Measurements from ENCODE around the gene PPP1R2B.

Gene PPP1R2B

DNA sequence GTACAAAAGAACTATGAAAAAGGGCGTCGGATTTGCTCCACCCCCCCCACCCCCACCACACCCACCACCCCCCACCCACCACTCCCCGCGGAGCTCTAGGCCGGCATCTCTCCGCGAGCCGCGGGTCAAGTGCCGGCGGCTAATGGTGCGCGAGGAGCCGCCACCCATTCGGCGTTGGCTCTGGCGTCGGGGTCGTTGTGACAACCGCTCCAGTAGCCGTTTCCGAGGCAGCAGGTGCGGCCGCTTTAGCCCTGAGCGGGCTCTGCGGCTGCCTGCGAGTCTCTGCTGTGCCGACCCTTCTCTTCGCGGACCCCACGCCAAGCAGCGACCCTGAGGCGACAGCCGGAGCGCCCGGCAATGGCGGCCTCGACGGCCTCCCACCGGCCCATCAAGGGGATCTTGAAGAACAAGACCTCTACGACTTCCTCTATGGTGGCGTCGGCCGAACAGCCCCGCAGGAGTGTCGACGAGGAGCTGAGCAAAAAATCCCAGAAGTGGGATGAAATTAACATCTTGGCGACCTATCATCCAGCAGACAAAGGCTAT, at the start of gene PPP1R2B:
PPP1R2B (plus strand) TSS at position 90 of the 546 bp plus-strand sequence; CDS start at position 358, 268 bp downstream.
- in situ Hi-C loops (cut with MboI; ENCODE audit: low sequenced_read_pairs), result no loop called here
- Histone ChIP-seq H3K9me3 (no peaks in the 10 kb centered on the region; the same call in 1 of the 2 replicates), H3K36me3 (replicated peaks) (no peaks in the 10 kb centered on the region), H3K4me3 (no peak within 1 kb of the TSS), H3K27me3 (ENCODE audit: low read depth) (no peaks in the 10 kb centered on the region), H3K4me1 (no peaks in the 10 kb centered on the region)
- DNase-seq (ENCODE audit: low spot score in 2 of 2), result no peak

DNA sequence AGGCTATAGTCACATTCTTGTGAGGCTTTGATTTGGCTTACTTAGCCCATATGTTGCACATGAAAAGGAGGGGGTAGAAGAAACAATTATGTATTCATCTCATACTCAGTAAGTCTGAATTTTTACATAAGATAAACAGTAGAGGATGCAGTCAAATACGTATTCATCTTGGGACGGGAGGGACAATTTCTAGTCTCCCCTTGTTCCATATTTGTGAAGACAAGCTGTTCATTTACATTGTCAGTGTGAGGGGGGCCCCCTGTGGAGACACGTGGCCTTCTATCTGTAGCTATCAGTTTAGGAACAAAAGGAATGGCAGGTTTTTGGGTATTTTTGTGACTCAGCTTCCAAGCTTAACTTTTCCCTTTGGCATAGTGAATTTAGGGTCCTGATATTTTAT, 49.2 kb upstream of the PPP1R2B start:
- Histone ChIP-seq H3K36me3 (replicated peaks) (no peaks in the 10 kb centered on the region), H3K4me1 (peaks cover 47% of the 10 kb centered on the region), H3K27me3 (ENCODE audit: low read depth) (no peaks in the 10 kb centered on the region), H3K4me3 (no peak overlapping the region), H3K9me3 (no peaks in the 10 kb centered on the region)
- peak in 1 of 2 experiments; percentile 19 for DNase-seq (ENCODE audit: low spot score in 2 of 2)
- in situ Hi-C loops (cut with MboI; ENCODE audit: low sequenced_read_pairs), result loop anchor here (25.0 kb wide), 1 partner anchor 1189 kb away; no protein-coding TSS in a partner anchor

DNA sequence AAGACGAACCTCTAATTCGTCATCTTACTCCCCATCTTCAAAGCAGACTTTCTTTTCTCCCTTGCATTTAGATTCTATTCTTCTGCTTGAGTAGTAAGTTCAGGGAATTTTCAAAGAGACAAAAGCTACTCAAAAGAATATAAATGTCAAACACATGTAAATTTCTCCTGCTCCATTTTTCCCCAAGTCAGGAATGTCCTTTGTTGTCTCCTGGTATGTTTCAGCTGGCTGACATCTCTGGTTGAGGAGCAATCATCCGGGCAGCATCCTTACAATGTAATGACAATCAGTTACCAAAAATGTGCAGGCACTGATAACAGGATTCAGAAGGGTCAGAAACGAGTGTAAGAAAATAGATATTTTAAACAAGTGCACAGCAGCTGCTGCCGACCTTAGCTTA, 47.6 kb upstream of the PPP1R2B start:
- H3K4me1 ChIP-seq, result peaks cover 42% of the 10 kb centered on the region
- H3K9me3 ChIP-seq, result no peaks in the 10 kb centered on the region; the same call in 1 of the 2 replicates
- peak; percentile 61 to 93 for DNase-seq (ENCODE audit: low spot score in 2 of 2)
- H3K27me3 ChIP-seq (ENCODE audit: low read depth), result no peaks in the 10 kb centered on the region
- no peaks in the 10 kb centered on the region for H3K36me3 ChIP-seq (replicated peaks)
- in situ Hi-C loops (cut with MboI; ENCODE audit: low sequenced_read_pairs), result loop anchor here (25.0 kb wide), 1 partner anchor 1190 kb away; no protein-coding TSS in a partner anchor
- H3K4me3 ChIP-seq, result no peak overlapping the region

DNA sequence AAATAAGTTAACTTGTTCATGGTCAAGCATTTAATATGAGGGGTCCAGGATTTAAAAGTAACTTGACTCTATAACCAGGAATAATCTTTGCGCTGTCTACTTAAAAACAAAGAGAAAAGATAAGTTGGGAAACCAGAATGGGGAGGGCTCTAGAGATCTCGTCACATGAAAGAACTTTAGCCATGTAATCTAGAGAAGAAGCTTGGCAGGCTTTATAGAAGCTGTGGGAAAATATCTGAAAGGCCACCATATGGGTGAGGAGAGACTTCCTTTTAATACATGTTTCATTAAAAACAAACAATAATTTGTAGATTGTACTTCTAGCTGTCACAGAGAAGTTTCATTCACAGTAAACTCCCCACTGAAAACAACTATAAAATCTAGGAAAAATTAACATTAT, 46.7 kb upstream of the PPP1R2B start:
- Histone ChIP-seq H3K4me1 (peaks cover 42% of the 10 kb centered on the region), H3K4me3 (no peak overlapping the region), H3K36me3 (replicated peaks) (no peaks in the 10 kb centered on the region), H3K27me3 (ENCODE audit: low read depth) (no peaks in the 10 kb centered on the region), H3K9me3 (no peaks in the 10 kb centered on the region; the same call in 1 of the 2 replicates)
- no peak for DNase-seq (ENCODE audit: low spot score in 2 of 2)
- in situ Hi-C loops (cut with MboI; ENCODE audit: low sequenced_read_pairs), result loop anchor here (25.0 kb wide), 1 partner anchor 1191 kb away; no protein-coding TSS in a partner anchor

DNA sequence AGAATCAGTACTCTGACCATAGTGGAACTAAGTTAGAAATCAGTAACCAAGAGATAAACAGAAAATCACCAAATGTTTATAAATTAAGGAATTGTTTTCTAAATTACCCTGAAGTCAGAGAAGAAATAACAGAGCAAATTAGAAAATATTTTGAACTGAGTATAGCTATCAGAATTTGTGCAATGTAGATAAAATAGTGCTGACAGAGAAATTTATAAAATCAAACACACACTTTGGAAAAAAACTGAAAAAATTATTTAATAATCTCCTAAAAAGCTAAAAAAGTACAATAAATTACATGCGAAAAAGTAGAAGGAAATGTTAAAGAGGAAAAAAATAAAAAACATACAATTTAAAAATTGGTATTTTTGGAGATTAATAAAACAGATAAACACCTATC, 37.1 kb upstream of the PPP1R2B start:
- Histone ChIP-seq H3K27me3 (ENCODE audit: low read depth) (no peaks in the 10 kb centered on the region), H3K4me3 (no peak overlapping the region), H3K4me1 (no peaks in the 10 kb centered on the region), H3K36me3 (replicated peaks) (no peaks in the 10 kb centered on the region), H3K9me3 (no peaks in the 10 kb centered on the region)
- in situ Hi-C loops (cut with MboI; ENCODE audit: low sequenced_read_pairs), result loop anchor here (10.0 to 25.0 kb wide), 2 partner anchors 868 to 1201 kb away; no protein-coding TSS in a partner anchor
- no peak for DNase-seq (ENCODE audit: low spot score in 2 of 2)

DNA sequence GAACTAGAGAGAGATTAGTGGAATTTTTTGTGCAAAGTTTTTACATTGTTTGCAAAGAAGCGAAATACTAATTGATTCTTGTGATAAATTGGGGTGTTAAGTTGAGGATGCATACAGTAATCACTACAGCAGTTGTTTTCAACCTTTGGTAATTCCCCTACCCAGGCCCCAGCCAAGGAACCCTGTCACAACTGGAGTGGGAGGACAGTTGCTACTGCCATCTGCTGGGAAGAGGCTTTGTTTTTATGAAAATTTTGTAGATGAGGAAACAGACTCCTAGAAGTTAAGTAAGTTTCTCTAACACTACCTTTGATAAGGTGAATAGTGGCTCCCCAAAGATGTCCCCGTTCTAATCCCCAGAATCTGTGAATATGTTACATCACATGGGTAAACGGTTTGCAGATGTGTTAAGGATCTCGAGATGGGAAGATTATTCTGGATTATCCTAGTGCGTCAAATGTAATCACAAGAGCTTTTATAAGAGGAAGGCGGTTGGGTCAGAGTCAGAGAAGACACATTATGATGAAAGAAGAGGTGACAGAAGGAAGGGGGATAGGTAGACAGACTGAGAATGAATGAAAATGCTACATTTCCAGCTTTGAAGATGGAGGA, 34.0 kb upstream of the PPP1R2B start:
- in situ Hi-C loops (cut with MboI; ENCODE audit: low sequenced_read_pairs), result loop anchor here (10.0 to 25.0 kb wide), 2 partner anchors 871 to 1204 kb away; no protein-coding TSS in a partner anchor
- peak; percentile 48 to 72 for DNase-seq (ENCODE audit: low spot score in 2 of 2)
- H3K4me1 ChIP-seq, result no peaks in the 10 kb centered on the region
- no peaks in the 10 kb centered on the region for H3K36me3 ChIP-seq (replicated peaks)
- no peaks in the 10 kb centered on the region for H3K27me3 ChIP-seq (ENCODE audit: low read depth)
- H3K9me3 ChIP-seq, result no peaks in the 10 kb centered on the region
- no peak overlapping the region for H3K4me3 ChIP-seq

DNA sequence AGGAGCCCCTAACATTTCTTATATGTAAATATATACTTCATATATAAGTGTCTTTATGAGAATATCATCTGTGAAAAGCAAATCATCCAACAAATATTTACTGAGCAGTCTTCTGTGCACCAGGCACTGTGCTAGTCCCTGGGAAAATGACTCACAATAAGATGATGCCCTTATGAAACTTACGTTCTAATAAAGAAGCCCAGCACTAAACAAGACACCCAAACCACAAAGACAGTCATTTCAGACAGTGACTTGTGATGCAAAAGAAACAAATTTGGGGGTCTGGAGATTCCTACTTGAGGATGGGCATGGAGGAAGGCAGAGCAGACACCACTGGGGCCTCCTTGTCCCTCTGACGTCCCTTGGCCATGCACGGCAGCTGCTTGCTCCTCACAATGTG, 30.6 kb upstream of the PPP1R2B start:
- Histone ChIP-seq H3K27me3 (ENCODE audit: low read depth) (no peaks in the 10 kb centered on the region), H3K36me3 (replicated peaks) (no peaks in the 10 kb centered on the region), H3K4me3 (no peak overlapping the region), H3K4me1 (no peaks in the 10 kb centered on the region), H3K9me3 (no peaks in the 10 kb centered on the region)
- in situ Hi-C loops (cut with MboI; ENCODE audit: low sequenced_read_pairs), result loop anchor here (10.0 to 25.0 kb wide), 2 partner anchors 875 to 1207 kb away; no protein-coding TSS in a partner anchor
- no peak for DNase-seq (ENCODE audit: low spot score in 2 of 2)

DNA sequence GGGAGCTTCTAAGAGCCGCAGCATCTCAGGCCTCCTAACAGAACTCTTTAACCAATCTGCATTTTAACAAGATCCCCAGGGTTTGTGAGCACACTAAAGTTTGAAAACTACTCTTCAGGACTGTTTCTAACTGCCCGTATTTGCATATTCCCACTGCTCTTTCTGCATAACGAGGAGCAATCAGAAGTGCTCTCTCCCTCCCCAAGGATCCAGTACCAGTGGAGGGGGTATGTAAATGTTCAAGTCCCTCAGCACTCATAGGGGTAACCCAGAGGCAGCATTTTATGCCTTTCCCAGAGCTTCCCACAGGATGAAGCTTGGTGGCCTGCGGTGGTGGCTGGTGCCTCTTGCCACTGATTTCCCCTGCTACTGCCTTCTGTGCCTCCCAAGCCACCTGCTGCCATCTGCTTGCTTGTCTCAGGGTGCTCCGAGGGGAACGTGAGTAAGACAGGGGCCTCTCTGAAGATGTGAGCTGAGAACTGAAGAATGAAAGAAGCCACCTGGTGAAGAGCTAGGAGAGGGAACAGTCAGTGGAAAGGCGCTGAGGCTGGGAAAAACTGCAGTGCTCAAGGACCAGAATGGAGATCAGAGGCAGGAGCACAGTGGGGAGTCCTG, 30.0 kb upstream of the PPP1R2B start:
- Histone ChIP-seq H3K4me1 (no peaks in the 10 kb centered on the region), H3K36me3 (replicated peaks) (no peaks in the 10 kb centered on the region), H3K9me3 (no peaks in the 10 kb centered on the region), H3K4me3 (no peak overlapping the region), H3K27me3 (ENCODE audit: low read depth) (no peaks in the 10 kb centered on the region)
- DNase-seq (ENCODE audit: low spot score in 2 of 2), result no peak
- in situ Hi-C loops (cut with MboI; ENCODE audit: low sequenced_read_pairs), result loop anchor here (10.0 to 25.0 kb wide), 2 partner anchors 875 to 1208 kb away; no protein-coding TSS in a partner anchor

DNA sequence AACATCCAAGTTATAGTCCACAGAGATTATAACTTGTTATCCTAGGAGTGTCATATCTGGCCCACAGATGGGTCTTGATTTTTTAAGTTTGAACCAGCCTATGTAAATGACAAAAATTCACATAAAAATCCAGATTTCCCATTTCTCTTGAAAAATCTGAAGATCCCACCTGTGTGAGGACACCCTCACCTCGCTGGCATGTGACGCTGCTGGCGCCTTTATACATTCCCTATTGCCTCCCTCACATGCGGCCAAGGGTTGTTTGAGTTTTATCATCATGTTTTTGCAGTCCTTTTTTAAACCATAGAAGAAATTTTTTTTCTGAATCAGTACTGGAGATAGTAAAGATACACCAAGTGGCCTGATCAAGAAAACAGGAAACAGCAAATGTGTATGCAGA, 25.9 kb upstream of the PPP1R2B start:
- no peak overlapping the region for H3K4me3 ChIP-seq
- H3K4me1 ChIP-seq, result no peaks in the 10 kb centered on the region
- H3K27me3 ChIP-seq (ENCODE audit: low read depth), result no peaks in the 10 kb centered on the region
- in situ Hi-C loops (cut with MboI; ENCODE audit: low sequenced_read_pairs), result loop anchor here (25.0 kb wide), 1 partner anchor 1212 kb away; no protein-coding TSS in a partner anchor
- no peaks in the 10 kb centered on the region for H3K36me3 ChIP-seq (replicated peaks)
- DNase-seq (ENCODE audit: low spot score in 2 of 2), result no peak
- H3K9me3 ChIP-seq, result no peaks in the 10 kb centered on the region

DNA sequence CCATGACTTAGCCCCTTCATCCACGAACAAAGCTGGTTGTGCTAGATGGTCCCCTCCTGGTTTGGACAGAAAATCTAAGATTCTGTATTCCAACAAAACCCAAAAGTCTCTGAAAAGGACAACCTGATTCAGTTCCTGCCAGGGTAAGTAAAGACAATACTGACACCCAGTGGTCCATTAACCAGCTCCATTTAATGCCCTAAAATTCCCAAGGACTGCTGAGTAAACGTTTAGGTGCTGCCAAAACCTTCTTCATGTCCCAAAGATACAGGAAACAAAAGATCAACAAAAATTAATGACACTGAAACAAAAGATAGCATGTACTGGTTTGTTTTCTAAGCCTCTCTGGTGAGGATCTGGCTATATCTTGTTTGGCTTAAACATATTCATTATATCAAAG, 25.3 kb upstream of the PPP1R2B start:
- Histone ChIP-seq H3K4me1 (no peaks in the 10 kb centered on the region), H3K4me3 (no peak overlapping the region), H3K27me3 (ENCODE audit: low read depth) (no peaks in the 10 kb centered on the region), H3K9me3 (no peaks in the 10 kb centered on the region), H3K36me3 (replicated peaks) (no peaks in the 10 kb centered on the region)
- DNase-seq (ENCODE audit: low spot score in 2 of 2), result peak; percentile 20 to 58
- in situ Hi-C loops (cut with MboI; ENCODE audit: low sequenced_read_pairs), result loop anchor here (25.0 kb wide), 1 partner anchor 1212 kb away; no protein-coding TSS in a partner anchor

DNA sequence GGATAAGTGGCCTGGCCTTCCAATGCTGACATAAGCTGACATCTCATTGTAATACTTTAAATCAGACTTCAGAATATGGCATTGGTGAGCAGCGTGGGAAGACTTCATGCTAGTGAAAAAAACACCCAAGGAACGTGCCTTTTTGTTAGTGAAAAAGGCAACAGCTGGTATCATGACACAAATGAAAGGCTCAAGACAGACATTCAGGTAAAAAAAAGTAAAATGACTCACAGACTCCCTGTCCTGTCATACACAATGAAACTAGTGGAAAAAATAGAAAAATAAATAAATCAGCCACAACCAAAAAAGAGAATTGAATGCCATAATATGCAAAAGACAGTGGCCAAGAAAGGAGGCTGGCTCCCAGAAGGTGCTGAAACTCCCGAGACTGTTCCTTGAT, 24.4 kb upstream of the PPP1R2B start:
- no peaks in the 10 kb centered on the region for H3K36me3 ChIP-seq (replicated peaks)
- DNase-seq (ENCODE audit: low spot score in 2 of 2), result no peak
- in situ Hi-C loops (cut with MboI; ENCODE audit: low sequenced_read_pairs), result no loop called here
- H3K4me3 ChIP-seq, result no peak overlapping the region
- no peaks in the 10 kb centered on the region for H3K9me3 ChIP-seq
- no peaks in the 10 kb centered on the region for H3K27me3 ChIP-seq (ENCODE audit: low read depth)
- H3K4me1 ChIP-seq, result no peaks in the 10 kb centered on the region

DNA sequence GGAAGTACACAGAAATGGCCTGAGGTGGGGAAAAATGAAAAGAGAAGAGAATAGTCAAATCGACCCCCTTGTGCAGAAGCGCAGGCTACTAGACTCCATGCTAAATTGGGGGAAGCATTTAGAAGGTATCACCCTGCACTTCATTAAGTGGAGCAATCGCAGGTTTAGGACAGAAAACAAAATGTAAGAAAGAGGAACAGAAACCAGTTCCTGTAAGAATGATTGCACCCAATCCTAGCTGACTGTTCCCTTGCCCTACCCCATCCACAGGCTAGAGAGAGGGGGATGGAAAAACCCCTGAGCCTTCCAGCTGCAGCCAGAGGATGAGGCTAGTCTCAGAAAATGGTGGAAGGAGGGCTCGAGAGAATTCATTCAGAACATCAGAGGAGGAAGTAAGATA, 23.9 kb upstream of the PPP1R2B start:
- Histone ChIP-seq H3K27me3 (ENCODE audit: low read depth) (no peaks in the 10 kb centered on the region), H3K4me1 (no peaks in the 10 kb centered on the region), H3K4me3 (no peak overlapping the region), H3K9me3 (no peaks in the 10 kb centered on the region), H3K36me3 (replicated peaks) (no peaks in the 10 kb centered on the region)
- in situ Hi-C loops (cut with MboI; ENCODE audit: low sequenced_read_pairs), result no loop called here
- no peak for DNase-seq (ENCODE audit: low spot score in 2 of 2)

DNA sequence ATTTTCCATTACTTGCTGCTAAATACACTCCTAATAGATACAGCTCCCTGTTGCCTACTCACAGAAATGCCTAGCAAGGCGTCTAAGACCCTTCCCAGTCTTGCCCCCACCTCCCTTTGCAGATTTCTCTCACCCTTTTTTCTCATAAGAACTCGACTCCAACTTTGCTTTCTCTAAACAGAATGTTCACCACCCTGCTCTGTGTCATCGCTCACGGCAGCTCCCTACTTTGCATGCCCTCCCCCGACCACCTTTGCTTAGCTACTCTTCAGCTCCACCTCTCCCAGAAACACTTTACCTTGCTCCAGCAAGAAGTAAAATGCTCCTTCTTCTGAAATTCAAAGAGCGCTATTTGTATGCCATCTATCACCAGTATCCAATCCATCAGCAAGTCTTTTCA, 15.2 kb upstream of the PPP1R2B start:
- no peaks in the 10 kb centered on the region for H3K4me1 ChIP-seq
- DNase-seq (ENCODE audit: low spot score in 2 of 2), result no peak
- H3K36me3 ChIP-seq (replicated peaks), result no peaks in the 10 kb centered on the region
- no peak overlapping the region for H3K4me3 ChIP-seq
- no peaks in the 10 kb centered on the region for H3K9me3 ChIP-seq
- H3K27me3 ChIP-seq (ENCODE audit: low read depth), result no peaks in the 10 kb centered on the region
- in situ Hi-C loops (cut with MboI; ENCODE audit: low sequenced_read_pairs), result no loop called here

DNA sequence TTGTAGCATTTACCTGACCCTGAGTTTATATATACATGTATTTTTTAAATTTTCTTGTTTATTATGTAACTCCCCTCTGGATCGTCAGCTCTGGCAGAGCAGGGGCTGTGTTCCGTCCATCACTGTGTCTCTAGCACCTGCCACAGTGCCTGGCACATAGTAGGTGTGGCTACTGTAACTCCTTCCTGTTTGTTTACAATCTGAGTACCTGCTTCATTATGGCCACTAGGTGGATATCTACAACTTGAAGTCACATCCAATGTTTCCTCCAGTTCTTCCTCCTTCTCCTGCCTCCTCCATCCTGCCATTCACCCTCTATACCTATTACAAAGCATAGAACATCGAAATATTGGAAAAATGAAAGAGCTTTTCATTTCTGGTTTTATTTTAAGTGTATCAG, 14.2 kb upstream of the PPP1R2B start:
- no peaks in the 10 kb centered on the region for H3K36me3 ChIP-seq (replicated peaks)
- peak in 1 of 2 experiments; percentile 22 for DNase-seq (ENCODE audit: low spot score in 2 of 2)
- no peaks in the 10 kb centered on the region for H3K4me1 ChIP-seq
- H3K4me3 ChIP-seq, result no peak overlapping the region
- H3K9me3 ChIP-seq, result no peaks in the 10 kb centered on the region
- H3K27me3 ChIP-seq (ENCODE audit: low read depth), result no peaks in the 10 kb centered on the region
- in situ Hi-C loops (cut with MboI; ENCODE audit: low sequenced_read_pairs), result no loop called here

All from HAP-1 (cell line).